ENCODE data around the gene ZC3H14. TPM values are rescaled to one million over a fixed set of nuclear protein-coding genes. Genes with fewer than 3 reads are reported as not detected.

ZC3H14 gene
- total and polyA plus RNA-seq, 9 of the 15 experiments (the other 6 are each of a cell fraction or from before 2014, with no cell fraction given): 21.1 to 109 (median 45.3) TPM

GRCh38 chr14:88604212-88604611, 41.4 kb downstream of the ZC3H14 start (continued):
- no peak for TF ChIP-seq CHD7 (IDR thresholded peaks at IDR 0.05; ENCODE audit: low read depth, low read length)
- TF ChIP-seq SLC30A9 (CRISPR knock-in tag; IDR thresholded peaks at IDR 0.05): no peak
- TF ChIP-seq ZFX (CRISPR knock-in tag; IDR thresholded peaks at IDR 0.05): no peak
- TF ChIP-seq FOXJ3 (CRISPR knock-in tag; IDR thresholded peaks at IDR 0.05): no peak
- no peak for TF ChIP-seq IRF1 (CRISPR knock-in tag; IDR thresholded peaks at IDR 0.05; ENCODE audit: borderline replicate concordance)
- TF ChIP-seq SMARCC2 (IDR thresholded peaks at IDR 0.05; ENCODE audit: low read depth): no peak
- TF ChIP-seq USF2 (CRISPR knock-in tag; IDR thresholded peaks at IDR 0.05): no peak
- no peak for TF ChIP-seq MAFK (IDR thresholded peaks at IDR 0.05; ENCODE audit: low read length)
- TF ChIP-seq CCAR2 (IDR thresholded peaks at IDR 0.05; ENCODE audit: low read depth, low read length): no peak
- no peak for TF ChIP-seq SNAPC5 (CRISPR knock-in tag; IDR thresholded peaks at IDR 0.05)
- no peak for TF ChIP-seq ZNF449 (CRISPR knock-in tag; IDR thresholded peaks at IDR 0.05)

All from K562 (cell line).